GM21723 (cell line): ENCODE results near the gene CANT1.

Source experiments
- ATAC-seq: cut with Tn5 transposase; IDR thresholded peaks from one replicate; pipeline ENCODE4 v1.9.1; 2021; ENCODE audit warnings: mild to moderate bottlenecking, moderate library complexity; ENCODE audit not compliant: unreplicated experiment

Gene CANT1

GRCh38 chr17:78979780-78980623, 29.6 kb downstream of the CANT1 start, which contains the start of gene LGALS3BP:
LGALS3BP (minus strand) TSS chr17:78979923; CDS start chr17:78977191, 2,732 bp downstream.
- no peak for ATAC-seq

DNA sequence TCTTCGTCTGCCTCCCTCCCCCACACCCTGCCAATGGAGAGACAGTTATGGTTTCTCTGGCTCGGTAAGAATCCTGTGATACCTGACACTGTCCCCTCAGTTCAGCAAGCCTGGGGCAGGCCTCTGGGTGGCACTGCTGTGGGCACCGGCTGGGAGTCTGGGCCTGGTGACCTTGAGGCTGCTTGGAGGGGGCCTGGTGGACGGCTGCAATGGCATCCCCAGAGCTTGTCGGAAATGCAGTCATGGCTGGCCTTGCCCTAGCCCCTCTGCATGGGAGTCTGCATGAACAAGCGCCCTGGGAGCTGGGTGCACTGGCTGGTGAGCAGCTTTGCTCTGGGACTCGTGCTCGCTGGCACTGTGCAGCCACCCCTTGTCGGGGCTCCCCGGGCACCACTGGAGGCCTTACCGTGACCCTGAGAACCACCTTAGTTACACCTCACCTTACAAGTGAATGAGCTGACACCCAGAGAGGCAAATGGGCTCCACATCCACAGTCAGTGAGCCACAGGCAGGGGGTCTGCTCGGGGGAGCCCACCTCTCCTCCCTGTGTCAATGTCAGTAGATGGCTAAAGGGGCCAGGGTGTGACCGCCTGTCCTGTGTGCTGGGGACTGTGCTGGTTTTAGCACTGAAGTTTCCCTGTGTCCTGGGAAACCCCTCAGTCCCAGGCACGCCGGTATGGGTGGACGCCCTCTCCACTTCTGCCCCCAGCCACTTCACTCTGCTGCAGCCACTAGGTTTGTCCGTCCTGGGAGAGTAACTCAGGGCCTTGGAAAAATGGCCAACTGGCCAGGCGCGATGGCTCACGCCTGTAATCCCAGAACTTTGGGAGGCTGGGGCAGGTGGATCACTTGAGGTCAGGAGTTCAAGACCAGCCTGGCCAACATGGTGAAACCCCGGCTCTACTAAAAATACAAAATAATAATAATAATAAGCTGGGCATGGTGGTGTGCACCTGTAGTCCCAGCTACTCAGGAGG, 31.3 kb downstream of the CANT1 start:
- no peak for ATAC-seq

DNA sequence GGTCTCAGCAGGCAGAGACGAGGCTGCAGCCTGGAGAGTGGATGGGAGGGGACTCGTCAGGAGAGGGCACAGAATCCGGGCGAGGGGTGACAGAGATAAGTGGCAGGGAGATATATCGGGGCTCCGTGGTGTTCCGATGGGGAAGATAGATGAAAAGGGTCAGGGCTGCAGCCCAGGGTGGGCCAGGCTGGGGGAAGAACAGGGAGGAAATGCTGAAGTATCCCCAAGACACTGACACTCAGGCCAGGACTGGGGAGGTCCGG, 32.0 kb downstream of the CANT1 start:
- no peak for ATAC-seq

- no peak for ATAC-seq
Measured at GRCh38 chr17:78976907-78977680, 32.5 kb downstream of the CANT1 start.

- no peak for ATAC-seq
Measured at GRCh38 chr17:78974635-78975591, 34.7 kb downstream of the CANT1 start.

GRCh38 chr17:78973792-78974520, 35.6 kb downstream of the CANT1 start:
- ATAC-seq, result no peak

- no peak for ATAC-seq
Measured at GRCh38 chr17:78973196-78973595, 36.4 kb downstream of the CANT1 start.

DNA sequence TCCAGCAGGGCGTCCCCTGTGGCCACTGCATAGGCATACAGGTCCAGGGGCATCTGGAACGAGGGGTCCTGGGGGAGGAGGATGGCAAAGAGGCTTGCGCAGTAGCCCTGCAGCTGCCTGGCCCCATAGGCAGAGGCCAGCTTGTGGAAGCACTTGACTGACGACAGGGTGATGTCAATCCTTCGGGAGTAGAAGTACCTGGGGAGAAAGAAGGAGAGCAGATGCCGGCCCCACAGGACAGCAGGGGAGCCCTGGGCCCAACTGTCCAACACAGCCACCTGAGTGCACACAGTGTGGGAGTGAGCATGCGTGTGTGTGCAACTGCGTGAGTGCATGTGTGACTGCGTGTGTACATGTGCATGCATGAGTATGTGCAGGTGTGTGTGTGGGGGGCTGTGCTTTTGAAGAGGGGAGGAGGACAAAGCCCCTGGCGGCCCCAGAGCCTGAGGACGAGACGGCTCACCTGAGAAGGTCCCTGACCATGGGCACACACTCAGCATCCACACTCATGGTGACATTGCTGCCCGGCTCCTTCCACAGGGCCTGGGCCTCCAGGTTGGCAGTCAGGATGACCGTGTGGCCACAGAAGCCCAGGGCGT, 37.0 kb downstream of the CANT1 start:
- no peak for ATAC-seq

DNA sequence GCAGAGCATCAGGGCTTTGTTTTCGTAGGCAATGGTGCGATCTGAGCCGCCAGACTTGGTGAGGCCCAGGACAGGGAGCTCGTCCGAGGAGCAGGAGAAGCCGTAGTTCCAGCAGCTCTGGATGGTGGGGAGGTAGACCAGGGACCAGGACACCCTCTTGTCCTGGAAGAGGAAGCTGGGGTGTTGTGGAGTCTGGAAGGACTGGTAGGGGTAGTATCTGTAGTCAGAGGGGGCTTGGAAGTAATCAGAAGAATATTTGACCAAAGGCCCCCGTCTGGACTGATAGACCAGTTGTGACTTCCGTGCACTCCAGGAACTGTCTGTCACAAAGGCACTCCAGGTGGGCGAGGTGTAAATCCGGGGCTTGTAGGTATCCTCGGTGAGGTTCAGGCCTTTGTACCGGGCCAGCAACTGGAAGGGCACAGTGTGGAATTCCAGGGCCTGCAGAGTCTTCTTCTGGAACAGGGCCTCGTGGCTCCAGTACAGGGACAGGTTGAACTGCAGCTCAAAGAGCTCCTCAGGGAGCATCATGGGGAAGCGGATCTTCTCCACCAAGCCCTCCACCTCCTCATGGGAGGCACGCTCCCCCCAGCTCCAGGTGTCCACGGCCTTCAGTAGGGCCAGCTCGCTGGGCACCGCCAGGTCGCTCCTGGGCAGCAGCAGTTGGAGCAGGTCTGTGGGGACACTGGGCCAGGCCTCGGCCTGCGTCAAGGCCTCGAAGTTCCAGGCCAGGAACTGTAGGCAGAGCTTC, 37.6 kb downstream of the CANT1 start:
- ATAC-seq, result no peak

GRCh38 chr17:78970834-78971755, 38.5 kb downstream of the CANT1 start:
- ATAC-seq, result no peak

DNA sequence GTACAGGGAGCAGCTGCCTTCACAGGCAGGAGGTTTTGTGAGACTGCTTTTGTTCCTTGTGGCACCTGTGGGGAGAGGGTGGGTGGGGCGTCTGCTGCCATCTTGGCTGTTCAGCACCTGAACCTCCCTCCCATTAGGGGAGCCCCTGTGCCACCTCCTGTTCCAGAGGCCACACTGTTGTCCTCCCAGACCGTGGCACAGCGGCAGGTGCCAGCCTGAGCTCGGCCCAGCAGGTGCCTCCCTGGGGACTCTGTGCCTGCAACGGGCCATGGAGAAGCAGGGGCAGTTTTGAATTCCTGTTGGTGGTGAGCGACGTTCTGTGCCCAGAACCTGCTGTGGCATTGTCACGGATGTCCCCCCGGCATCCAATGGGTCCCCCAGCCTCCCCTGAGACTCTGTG, 39.7 kb downstream of the CANT1 start:
- ATAC-seq, result no peak

GRCh38 chr17:78967782-78968362, 41.7 kb downstream of the CANT1 start:
- no peak for ATAC-seq

GRCh38 chr17:78966910-78967600, 42.5 kb downstream of the CANT1 start:
- ATAC-seq, result no peak

DNA sequence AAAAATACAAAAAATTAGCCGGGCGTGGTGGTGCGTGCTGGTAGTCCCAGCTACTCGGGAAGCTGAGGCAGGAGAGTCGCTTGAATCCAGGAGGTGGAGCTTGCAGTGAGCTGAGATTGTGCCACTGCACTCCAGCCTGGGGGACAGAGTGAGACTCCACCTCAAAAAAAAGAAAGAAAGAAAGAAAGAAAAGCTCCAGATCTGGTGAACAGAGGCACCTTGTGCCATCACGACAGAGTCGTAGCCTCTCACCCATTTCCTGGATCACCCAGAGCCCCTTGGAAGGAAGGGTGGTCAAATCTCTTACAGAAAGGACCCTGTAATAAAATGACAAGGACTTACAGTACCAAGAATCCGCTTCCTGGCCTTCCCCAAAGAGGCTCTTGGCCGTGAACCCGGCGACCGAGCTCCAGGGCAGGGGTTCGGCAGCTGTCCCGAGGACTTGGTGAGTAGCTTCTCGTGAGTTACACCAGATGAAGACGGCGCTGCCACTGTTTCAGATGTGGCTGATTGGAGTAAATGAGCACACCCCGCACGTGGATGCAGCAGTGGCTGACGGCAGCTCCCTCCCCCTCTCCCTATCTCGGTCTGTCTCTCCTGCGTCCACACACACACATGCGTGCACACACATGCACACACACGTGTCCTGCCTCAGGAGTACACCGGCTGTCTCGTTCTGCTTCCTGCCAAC, 43.3 kb downstream of the CANT1 start:
- ATAC-seq, result no peak

DNA sequence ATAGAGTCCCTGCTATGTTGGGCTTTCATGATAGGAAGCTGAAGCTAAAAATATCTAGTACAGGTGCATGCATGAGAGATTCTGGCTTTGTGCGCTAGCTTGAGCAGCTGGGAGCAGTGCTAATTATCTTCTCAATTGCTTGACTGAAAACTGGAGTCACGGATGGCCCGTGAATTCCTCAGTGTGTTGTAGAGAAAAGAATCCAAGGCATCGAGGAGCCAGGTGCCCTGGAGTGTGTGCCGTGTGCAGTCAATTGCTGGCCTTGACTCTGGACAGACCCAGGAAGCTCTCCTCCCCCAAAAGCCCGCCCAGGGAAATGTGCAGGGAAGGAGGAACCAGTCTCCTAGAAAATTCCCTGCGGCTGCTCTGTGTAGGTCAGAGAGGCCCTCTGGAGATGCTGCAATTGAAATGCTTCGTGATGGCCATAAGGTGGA, 44.1 kb downstream of the CANT1 start:
- no peak for ATAC-seq

- ATAC-seq, result no peak
Measured at GRCh38 chr17:78963378-78963777, 46.2 kb downstream of the CANT1 start.
